22Rv1 (cell line): Measurements from ENCODE around the gene ZNF132.

Experiments used
- CTCF ChIP-seq: fragments of 450-650 bp; IDR thresholded peaks from 2 replicates; pipeline ENCODE4 v1.5.1; 2017; ENCODE audit warnings: mild to moderate bottlenecking
- ZFX ChIP-seq: fragments of 450-650 bp; IDR thresholded peaks from 2 replicates; pipeline ENCODE4 v1.6.1; 2017; ENCODE audit warnings: antibody characterized with exemption, borderline replicate concordance

- TF ChIP-seq CTCF (0 out of 2 replicates have a peak, but pooled peaks have one; percentile 21), ZFX (no peak)
Observed at GRCh38 chr19:58466760-58467589, 27.0 kb upstream of the ZNF132 start, which contains the start of gene ZNF324.
